ENCODE data around the gene FAM161B. TPM values are rescaled to one million over a fixed set of nuclear protein-coding genes. Genes with fewer than 3 reads are reported as not detected.
"Not testable (repeated sequence)": the region's sequence is repeated elsewhere in the genome, so short reads cannot be mapped to it uniquely, and the experiment has no call there.

The FAM161B gene
- total RNA-seq, 1 donor from 2014 or later: 2.8 TPM

- DNase-seq (ENCODE audit: low read depth in 2 of 2): peak; percentile 49 to 91
Measured at GRCh38 chr14:73943083-73943482, 6.8 kb downstream of the FAM161B start.

DNA sequence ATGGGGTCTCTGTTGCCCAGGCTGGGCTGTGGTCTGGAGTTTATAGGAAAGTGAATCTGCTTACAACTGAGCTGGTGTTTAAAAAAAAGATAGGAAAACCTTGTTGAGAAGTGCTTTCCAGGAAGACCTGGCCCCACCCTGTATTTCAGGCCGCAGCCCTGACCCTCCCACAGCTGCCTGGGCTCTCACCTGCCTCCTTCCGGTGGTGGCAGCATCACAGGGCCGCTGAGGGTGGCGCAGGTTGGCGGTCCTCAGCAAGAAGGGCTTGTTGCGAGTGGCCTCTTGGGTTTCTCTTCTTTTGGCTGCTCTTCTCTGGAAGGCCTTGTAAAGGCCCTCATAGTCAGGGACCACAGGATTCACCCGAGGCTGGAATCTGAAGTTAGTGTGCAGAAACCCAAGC is 7.7 kb downstream of the FAM161B start:
- no peak for DNase-seq (ENCODE audit: low read depth in 2 of 2)

DNA sequence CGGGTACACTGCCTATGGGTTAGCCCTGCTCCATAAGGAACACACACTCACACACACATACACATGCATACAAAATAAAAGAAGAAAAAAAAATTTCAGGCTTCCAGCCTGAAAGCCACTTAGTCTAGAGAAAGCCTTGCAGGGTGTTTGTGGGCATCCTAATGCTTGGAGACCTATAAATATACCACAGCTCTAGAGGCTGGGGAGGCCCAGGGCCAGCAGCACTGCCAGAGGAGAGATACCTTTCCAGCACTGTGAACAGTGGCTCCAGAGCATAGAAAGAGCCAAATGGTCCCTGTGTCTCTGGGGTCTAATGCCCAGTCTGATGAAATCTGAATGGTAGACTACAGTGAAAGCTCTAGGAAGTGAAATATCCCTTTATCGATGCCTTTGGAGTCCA is 12.9 kb downstream of the FAM161B start:
- DNase-seq (ENCODE audit: low read depth in 2 of 2): no peak

DNA sequence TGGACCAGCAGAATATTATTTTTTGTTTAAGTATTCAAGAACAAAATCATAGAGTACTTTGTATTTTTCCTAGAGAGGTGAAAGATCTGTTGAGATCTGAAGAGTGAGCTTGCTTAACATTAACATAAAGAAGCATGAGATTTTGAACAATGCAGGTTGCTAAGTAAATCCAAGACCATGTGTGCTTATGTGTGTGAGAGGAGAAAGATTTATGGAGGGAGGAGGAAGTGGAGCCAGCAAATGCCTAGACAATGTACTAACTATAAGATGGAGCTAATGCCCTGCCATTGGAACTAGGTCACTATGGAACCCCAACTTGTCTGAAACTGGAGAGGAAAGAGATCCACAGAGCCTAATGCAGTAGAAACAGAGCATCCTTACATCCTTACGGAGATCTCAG is 13.3 kb downstream of the FAM161B start:
- no peak for DNase-seq (ENCODE audit: low read depth in 2 of 2)

DNA sequence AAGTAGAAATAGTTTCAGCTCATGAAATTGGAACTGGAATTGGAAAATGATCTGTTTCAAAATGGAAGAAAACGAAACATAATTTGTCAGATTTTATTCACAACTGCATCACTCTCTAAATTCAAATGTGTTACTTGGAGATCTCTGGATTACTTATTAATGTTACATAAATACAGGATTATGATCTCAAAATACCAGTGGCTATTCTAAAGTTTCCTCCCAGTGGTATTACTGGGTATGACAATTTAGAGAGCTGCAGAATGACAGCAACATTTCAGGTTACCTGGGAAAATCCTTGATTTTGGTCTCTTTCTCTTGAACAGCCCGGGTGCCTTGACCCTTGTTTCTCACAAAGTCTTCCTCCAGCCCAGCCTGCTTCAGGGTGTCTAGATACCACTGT is 14.2 kb downstream of the FAM161B start:
- peak; percentile 14 to 26 for DNase-seq (ENCODE audit: low read depth in 2 of 2)

DNA sequence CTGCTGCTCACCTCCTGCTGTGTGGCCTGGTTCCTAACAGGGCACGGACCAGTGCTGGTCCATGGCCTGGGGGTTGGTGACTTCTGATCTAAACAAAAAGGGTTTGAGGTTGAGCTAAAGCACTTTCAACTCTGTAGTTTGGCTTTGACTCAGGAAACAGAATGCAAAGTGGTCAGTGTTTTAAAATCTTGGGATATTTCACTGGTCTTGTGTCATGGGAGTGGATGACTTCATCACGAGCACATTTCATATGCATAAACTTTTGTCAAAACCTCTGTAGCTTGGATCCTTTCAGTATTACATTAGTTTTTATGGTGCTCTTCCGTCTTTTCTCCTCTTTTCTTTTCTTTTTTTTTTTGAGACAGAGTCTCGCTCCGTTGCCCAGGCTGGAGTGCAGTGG is 25.6 kb downstream of the FAM161B start:
- DNase-seq (ENCODE audit: low read depth in 2 of 2): no peak

DNA sequence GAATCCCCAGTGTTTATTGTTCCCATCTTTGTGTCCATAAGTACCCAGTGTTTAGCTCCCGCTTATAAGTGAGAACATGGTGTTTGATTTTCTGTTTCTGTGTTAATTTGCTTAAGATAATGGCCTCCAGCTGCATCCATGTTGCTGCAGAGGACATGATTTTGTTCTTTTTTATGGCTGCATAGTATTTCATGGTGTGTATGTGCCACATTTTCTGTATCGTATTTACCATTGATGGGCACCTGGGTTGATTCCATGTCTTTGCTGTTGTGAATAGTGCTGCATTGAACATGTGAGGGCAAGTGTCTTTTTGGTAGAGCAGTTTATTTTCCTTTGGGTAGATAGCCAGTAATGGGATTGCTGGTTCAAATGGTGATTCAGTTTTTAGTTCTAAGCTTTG is 30.4 kb downstream of the FAM161B start:
- DNase-seq (ENCODE audit: low read depth in 2 of 2): not testable (repeated sequence)

DNA sequence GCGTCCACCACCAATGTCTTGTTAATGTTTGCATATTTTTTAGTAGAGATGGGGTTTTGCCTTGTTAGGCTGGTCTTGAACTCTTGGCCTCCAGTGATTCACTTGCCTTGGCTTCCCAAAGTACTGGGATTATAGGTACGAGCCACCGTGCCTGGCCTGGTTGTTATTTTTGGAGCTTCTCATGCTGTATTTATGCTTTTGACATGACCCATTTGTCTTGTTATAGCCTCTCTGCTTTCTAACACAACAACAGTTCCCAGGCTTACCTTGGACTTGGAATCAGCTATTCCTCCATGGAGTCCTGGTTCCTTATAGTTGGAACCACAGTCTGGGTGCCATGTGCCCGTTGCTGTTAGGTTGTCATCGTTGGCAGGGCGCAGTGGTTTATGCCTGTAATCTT is 33.6 kb downstream of the FAM161B start:
- DNase-seq (ENCODE audit: low read depth in 2 of 2): no peak

DNA sequence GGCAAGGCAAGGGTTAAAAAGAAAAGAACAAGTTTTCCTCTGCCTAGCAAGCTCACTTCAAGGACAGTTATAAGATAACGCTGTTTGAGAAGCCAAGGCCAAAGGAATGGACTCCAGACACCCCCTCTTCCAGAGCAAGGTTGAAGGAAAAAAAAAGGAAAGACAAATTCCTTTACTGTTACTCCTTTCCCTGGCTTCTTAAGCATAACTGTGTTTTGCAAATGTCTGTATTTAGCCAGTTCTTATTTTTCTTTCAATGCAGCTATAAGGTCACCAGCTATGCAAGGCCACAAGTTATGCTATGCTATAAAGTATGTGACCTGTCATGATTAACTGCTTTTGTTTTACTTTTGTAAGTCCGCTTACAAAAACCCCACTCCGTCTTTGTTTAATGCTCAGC is 36.6 kb downstream of the FAM161B start:
- no peak for DNase-seq (ENCODE audit: low read depth in 2 of 2)

GRCh38 chr14:73909681-73910080 is 40.2 kb downstream of the FAM161B start:
- no peak for DNase-seq (ENCODE audit: low read depth in 2 of 2)

- no peak for DNase-seq (ENCODE audit: low read depth in 2 of 2)
Measured at GRCh38 chr14:73903028-73903427, 46.9 kb downstream of the FAM161B start.

DNA sequence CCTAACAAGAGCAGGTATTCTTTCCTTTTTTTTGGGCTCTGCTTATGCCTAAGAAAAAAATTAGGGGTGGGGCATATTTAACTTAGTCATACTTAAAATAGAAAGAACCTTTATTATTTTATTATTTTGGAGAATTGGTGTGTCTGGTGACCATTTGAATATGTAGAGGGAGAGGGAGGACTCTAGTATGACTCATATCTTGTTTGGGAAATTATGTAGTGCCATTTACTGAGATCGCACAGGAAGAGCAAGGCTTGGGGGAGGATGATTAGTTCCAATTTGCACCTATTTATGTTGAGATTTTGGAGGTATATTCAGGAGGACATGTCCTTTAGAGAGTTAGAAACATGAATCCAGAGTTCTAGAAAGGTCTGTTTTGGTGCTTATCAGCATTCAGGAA is 53.4 kb downstream of the FAM161B start:
- peak in 1 of 2 donors; percentile 52 for DNase-seq (ENCODE audit: low read depth in 2 of 2)

- no peak for DNase-seq (ENCODE audit: low read depth in 2 of 2)
Measured at GRCh38 chr14:73895939-73896338, 54.0 kb downstream of the FAM161B start.

- DNase-seq (ENCODE audit: low read depth in 2 of 2): not testable (repeated sequence)
Measured at GRCh38 chr14:73894180-73894687, 55.7 kb downstream of the FAM161B start.

- DNase-seq (ENCODE audit: low read depth in 2 of 2): no peak
Measured at GRCh38 chr14:73889376-73889775, 60.5 kb downstream of the FAM161B start.

GRCh38 chr14:73888971-73889370 is 60.9 kb downstream of the FAM161B start:
- no peak for DNase-seq (ENCODE audit: low read depth in 2 of 2)

DNA sequence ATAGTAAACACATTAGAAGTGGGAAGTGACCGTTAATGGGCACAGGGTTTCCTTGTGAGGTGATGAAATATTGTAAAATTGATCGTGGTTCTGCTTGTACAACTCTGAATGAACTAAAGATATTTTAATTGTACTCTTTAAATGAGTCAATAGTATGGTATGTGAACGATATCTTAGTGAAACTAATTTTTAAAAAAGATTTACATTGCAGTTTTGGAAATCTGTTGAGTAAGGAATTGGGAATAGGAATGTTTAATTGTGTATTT is 61.5 kb downstream of the FAM161B start:
- no peak for DNase-seq (ENCODE audit: low read depth in 2 of 2)

DNA sequence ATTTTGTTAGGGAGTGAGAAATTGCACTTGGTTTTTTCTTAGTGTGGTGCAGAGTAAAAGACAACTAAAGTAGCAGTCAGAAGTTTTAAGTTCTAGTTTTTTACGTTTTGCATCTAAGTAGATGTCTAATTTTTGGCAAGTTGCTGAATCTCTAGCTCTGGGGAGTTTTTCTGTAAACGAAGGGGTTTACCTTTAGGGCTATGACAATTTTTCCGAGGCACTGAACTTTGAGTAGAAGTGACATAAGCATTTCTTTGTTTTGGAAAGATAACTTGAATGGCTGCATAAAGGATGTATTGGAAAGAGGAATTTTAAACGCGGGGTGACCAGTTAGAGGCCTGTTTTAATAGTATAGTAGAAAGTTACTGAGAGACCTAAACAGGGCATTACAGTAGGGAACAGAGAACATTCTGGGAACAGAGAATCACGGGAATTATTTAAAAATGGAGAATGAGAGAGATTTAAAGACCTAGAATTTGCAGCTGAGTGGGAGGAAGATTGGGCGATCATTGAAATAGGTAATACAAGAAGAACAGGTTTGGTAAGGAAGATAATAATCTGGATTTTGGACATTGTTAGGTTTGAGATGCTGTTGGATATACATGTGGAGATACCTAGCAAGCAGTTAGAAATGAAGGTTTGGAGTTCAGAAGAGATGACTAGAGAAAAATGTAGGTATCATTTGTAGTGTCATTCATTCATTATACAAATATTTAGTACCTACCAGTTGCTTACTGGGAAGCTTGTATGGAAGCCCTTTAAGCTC is 62.0 kb downstream of the FAM161B start:
- peak; percentile 6 to 22 for DNase-seq (ENCODE audit: low read depth in 2 of 2)

DNA sequence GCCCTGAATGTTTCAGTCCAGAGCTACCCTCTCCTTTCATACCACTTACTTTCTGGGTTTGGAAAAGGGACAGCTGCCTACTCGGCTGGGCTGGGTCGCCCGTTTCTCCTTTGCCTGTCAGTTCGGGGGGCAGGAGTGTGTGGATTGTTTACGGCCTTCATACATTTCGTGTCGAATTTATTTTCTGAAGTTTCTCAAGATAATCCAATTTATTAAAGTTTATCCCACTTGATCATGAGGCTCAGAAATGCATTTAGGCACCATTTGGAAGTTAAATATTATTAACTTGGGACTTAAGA is 62.6 kb downstream of the FAM161B start:
- peak; percentile 39 to 48 for DNase-seq (ENCODE audit: low read depth in 2 of 2)

GRCh38 chr14:73886449-73887317 is 63.2 kb downstream of the FAM161B start, which contains the start of gene ZNF410:
ZNF410 (plus strand) TSS chr14:73886859; CDS start chr14:73892176, 5,317 bp downstream.
- DNase-seq (ENCODE audit: low read depth in 2 of 2): peak; percentile 93 to 96

- DNase-seq (ENCODE audit: low read depth in 2 of 2): no peak
Measured at GRCh38 chr14:73884438-73885190, 65.3 kb downstream of the FAM161B start.

Data from lung microvascular endothelial cell (primary cell).